ENCODE measurements around the gene THRSP.

DNA sequence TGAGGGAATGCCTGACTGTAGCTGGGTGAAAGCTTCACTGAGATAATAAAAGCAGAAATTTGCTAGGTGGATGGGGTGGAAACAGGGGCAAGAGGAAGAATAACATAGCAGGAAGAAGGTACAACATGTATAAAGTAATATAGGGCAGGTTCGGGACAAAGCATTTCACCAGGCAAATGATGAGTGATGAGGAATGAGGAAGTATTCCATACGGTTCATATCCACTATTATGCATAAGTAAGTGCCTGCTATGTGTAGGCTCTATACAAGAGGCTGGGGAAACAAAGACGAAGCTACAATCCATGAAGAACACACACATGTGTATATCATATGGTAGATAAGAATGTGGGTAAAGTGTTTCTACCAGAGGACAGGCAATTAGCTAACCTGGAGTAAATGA lies 8.1 kb downstream of the THRSP start:
- TF ChIP-seq EZH2 (IDR thresholded peaks at IDR 0.05; ENCODE audit: borderline replicate concordance, control insufficient read depth, low read depth, low read length) (no peak), CHD1 (IDR thresholded peaks at IDR 0.05; ENCODE audit: low read depth, low read length) (no peak), CBX3 (IDR thresholded peaks at IDR 0.05; ENCODE audit: borderline replicate concordance, low read depth) (no peak), POLR2AphosphoS2 (IDR thresholded peaks at IDR 0.05; ENCODE audit: low read depth, low read length) (no peak), CREB1 (IDR thresholded peaks at IDR 0.05; ENCODE audit: low read depth) (no peak), REST (IDR thresholded peaks at IDR 0.05; ENCODE audit: low read depth, low read length) (no peak), CEBPB (IDR thresholded peaks at IDR 0.05; ENCODE audit: borderline replicate concordance in 1 of 2, low read depth in 2 of 2, low read length in 2 of 2) (no peak)
- TF ChIP-seq, protein P1, sequence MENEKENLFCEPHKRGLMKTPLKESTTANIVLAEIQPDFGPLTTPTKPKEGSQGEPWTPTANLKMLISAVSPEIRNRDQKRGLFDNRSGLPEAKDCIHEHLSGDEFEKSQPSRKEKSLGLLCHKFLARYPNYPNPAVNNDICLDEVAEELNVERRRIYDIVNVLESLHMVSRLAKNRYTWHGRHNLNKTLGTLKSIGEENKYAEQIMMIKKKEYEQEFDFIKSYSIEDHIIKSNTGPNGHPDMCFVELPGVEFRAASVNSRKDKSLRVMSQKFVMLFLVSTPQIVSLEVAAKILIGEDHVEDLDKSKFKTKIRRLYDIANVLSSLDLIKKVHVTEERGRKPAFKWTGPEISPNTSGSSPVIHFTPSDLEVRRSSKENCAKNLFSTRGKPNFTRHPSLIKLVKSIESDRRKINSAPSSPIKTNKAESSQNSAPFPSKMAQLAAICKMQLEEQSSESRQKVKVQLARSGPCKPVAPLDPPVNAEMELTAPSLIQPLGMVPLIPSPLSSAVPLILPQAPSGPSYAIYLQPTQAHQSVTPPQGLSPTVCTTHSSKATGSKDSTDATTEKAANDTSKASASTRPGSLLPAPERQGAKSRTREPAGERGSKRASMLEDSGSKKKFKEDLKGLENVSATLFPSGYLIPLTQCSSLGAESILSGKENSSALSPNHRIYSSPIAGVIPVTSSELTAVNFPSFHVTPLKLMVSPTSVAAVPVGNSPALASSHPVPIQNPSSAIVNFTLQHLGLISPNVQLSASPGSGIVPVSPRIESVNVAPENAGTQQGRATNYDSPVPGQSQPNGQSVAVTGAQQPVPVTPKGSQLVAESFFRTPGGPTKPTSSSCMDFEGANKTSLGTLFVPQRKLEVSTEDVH (IDR thresholded peaks at IDR 0.05; ENCODE audit: low read depth, partially characterized antibody) = no peak

Measured in GM12878 (cell line).